Fibroblast of mammary gland (primary cell): ENCODE measurements around the gene LAMA2.

Experiments used
- DNase-seq: peaks from one replicate; pipeline ENCODE4 v3.0.0-alpha.2; 2010; ENCODE audit warnings: low read depth
- H3K4me3 ChIP-seq: 2 replicates; pipeline ENCODE4 v1.5.1; 2011; ENCODE audit warnings: low read depth, mild to moderate bottlenecking, low read length, moderate library complexity; ENCODE audit not compliant: control insufficient read depth
- TF ChIP-seq, protein P1 (sequence below): conservative IDR thresholded peaks from 2 replicates; pipeline ENCODE4 v1.5.1; 2011; ENCODE audit warnings: low read depth, low read length, inconsistent platforms; ENCODE audit not compliant: control insufficient read depth, insufficient read depth

The LAMA2 gene

DNA sequence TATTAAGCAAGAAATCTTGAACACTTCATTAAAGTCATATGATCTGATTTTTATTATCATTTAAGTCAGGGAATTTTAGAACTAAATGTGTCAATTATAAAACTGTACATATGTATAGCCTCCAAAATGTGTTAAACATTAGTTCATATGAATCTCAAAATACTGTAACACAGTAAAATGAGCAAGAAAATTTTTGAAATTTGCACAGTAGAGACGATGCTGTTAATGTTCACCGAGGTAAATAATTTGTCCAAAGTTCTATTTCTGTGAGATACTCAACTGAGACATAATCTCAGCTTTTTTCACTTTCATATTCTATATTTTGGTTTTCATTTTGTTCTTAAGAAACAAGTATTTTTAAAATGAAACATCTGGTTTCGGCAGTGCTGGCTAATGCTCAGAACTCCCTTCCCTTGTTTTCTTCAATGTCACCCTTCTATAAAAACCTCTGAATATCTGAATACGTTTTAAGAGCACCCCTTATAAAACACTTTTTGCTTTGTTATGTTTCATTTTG, 353.1 kb downstream of the LAMA2 start:
- DNase-seq = no peak
- TF ChIP-seq, protein P1, sequence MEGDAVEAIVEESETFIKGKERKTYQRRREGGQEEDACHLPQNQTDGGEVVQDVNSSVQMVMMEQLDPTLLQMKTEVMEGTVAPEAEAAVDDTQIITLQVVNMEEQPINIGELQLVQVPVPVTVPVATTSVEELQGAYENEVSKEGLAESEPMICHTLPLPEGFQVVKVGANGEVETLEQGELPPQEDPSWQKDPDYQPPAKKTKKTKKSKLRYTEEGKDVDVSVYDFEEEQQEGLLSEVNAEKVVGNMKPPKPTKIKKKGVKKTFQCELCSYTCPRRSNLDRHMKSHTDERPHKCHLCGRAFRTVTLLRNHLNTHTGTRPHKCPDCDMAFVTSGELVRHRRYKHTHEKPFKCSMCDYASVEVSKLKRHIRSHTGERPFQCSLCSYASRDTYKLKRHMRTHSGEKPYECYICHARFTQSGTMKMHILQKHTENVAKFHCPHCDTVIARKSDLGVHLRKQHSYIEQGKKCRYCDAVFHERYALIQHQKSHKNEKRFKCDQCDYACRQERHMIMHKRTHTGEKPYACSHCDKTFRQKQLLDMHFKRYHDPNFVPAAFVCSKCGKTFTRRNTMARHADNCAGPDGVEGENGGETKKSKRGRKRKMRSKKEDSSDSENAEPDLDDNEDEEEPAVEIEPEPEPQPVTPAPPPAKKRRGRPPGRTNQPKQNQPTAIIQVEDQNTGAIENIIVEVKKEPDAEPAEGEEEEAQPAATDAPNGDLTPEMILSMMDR = no peak
- no peak overlapping the region for H3K4me3 ChIP-seq

DNA sequence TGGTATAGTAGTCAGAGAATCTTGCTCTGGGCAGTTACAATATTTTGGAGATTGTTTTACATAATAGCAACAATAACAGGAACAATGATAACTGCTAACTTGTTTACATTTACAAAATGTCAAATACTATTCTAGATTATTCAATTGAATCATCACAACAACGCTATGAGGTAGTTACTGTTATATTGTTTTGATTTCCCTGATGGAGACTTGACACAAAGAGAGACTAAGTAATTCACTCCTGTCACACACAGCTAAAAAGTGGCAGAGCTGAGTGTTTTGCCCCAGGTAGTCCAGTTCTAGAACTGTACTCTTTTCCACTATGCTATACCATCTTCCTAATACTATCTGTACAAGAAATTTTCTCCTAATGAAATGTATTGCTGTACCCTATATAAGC, 356.1 kb downstream of the LAMA2 start:
- DNase-seq = no peak
- TF ChIP-seq, protein P1 = no peak
- no peak overlapping the region for H3K4me3 ChIP-seq

DNA sequence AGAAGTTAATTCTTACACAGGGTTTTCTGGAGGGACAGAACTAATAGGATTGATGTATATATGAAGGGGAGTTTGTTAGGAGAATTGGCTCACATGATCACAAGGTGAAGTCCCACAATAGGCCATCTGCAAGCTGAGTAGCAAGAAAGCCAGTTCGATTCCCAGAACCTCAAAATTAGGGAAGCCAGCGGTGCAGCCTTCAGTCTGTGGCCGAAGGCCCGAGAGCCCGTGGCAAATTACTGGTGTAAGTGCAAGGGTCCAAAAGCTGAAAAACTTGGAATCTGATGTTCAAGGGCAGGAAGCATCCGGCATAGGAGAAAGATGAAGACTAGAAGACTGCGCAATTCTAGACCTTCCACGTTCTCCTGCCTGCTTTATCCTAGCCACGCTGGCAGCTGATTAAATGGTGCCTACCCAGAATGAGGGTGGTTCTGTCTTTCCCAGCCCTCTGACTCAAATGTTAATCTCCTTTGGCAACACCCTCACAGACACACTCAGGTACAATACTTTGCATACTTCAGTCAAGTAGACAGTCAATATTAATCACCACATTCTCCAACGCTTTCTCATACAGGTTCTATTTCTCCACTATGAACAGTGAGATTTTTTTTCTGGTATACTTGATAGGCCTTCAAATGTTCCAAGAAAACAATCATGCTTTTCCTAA, 357.0 kb downstream of the LAMA2 start:
- DNase-seq = no peak
- H3K4me3 ChIP-seq = no peak overlapping the region
- TF ChIP-seq, protein P1 = no peak

DNA sequence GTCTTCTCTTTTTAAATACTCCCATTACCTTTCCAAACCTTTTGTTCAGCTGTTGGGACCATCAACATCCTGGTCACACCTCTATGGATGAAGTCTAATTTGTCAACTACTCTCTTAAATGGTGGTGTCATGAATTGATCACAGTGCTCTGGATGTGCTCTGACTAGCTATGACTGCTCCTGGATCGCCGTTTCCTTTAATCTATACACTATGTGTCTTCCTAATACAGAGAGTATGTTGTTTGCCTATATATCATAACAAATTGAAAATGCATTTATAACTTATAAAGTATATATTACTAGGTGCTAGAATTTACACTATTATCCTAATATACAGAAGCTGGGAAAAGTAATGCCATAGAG, 357.5 kb downstream of the LAMA2 start:
- TF ChIP-seq, protein P1 = no peak
- no peak for DNase-seq
- no peak overlapping the region for H3K4me3 ChIP-seq

DNA sequence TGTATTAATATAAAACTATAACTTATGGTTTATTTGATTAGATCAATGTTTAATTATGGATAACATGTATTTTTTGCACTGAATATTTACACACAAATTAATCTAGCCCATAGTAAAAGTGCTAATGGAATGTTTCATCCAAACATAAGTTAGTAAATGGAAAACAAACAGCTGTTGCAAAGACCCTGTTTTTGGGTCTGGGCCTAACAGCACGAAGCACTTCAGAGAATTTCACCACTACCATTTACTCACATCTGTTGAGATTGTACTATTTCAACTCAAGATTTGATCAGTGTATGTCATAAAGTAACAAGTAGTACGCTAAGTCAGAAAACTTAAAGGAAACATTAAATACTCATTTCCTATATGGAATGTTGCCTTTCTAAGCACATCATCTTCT, 359.6 kb downstream of the LAMA2 start:
- H3K4me3 ChIP-seq = no peak overlapping the region
- TF ChIP-seq, protein P1 = no peak
- DNase-seq = no peak

DNA sequence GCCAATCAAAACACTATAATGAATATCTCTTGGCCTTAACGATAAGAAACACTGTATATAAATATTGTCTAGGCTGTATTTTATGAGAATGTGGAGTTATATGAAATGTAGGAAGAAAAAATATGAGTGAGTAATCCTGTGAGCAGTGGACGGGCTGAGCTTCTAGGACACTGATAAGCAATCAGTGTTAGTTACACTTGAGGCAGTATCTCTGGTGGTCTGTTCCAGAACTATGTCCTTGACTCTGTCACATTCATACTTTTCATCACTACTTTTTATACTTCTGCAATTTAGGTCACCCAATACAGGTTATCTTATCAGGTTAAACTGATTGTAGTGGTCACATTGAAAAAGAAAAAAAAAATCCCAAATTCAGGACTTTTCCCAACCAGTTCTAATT, 360.4 kb downstream of the LAMA2 start:
- DNase-seq = no peak
- H3K4me3 ChIP-seq = no peak overlapping the region
- TF ChIP-seq, protein P1 = no peak
